WI38 (cell line): ENCODE results near the gene GLRB.
A peak's percentile ranks its signal among the peaks of the same experiment; 100 is the strongest.
"Not testable (repeated sequence)": the region's sequence is repeated elsewhere in the genome, so short reads cannot be mapped to it uniquely, and the experiment has no call there.

Experiments used
- H3K4me3 ChIP-seq: 2 replicates; pipeline ENCODE4 v1.5.1; 2011; ENCODE audit warnings: low read depth, mild to moderate bottlenecking, control low read depth, low read length
- CTCF ChIP-seq: IDR thresholded peaks from 2 replicates; pipeline ENCODE4 v1.5.1; 2012; ENCODE audit warnings: low read depth, mild to moderate bottlenecking, control low read depth, low read length

The GLRB gene

GRCh38 chr4:157052429-157053040 lies 23.4 kb upstream of the GLRB start:
- no peak for TF ChIP-seq CTCF

GRCh38 chr4:157057218-157057617 lies 18.7 kb upstream of the GLRB start:
- no peak overlapping the region for H3K4me3 ChIP-seq
- no peak for TF ChIP-seq CTCF

More at GRCh38 chr4:157052429-157053040, 23.4 kb upstream of the GLRB start:
- H3K4me3 ChIP-seq: no peak overlapping the region

- not testable (repeated sequence) for H3K4me3 ChIP-seq
Observed at GRCh38 chr4:157058899-157059298, 17.1 kb upstream of the GLRB start.

GRCh38 chr4:157072002-157072401 lies 3.9 kb upstream of the GLRB start:
- no peak for TF ChIP-seq CTCF
- no peak overlapping the region for H3K4me3 ChIP-seq

GRCh38 chr4:157075401-157075800 lies 549 bp upstream of the GLRB start:
- peak overlapping the region; percentile 72 for H3K4me3 ChIP-seq
- no peak for TF ChIP-seq CTCF

GRCh38 chr4:157076578-157076947 lies 613 bp downstream of the GLRB start:
- peak overlapping the region; percentile 72 for H3K4me3 ChIP-seq
- no peak for TF ChIP-seq CTCF

GRCh38 chr4:157079441-157079840 lies 3.5 kb downstream of the GLRB start:
- no peak for TF ChIP-seq CTCF
- no peak overlapping the region for H3K4me3 ChIP-seq

- no peak for TF ChIP-seq CTCF
- H3K4me3 ChIP-seq: no peak overlapping the region
Observed at GRCh38 chr4:157080605-157081004, 4.7 kb downstream of the GLRB start.
